Neuronal stem cell (in vitro differentiated cells): ENCODE measurements around the gene SHISA8.

Source experiments
- DNase-seq: peaks from one replicate; pipeline ENCODE4 v3.0.0-alpha.2; 2013; ENCODE audit warnings: low spot score
- H2AFZ ChIP-seq: one replicate; pipeline ENCODE4 v1.6.1; 2013; ENCODE audit warnings: mild to moderate bottlenecking, low read length, inconsistent platforms
- H2AK5ac ChIP-seq: 2 replicates; pipeline ENCODE4 v1.6.1; 2013; ENCODE audit warnings: low read depth, mild to moderate bottlenecking, inconsistent platforms, low read length, moderate library complexity, mixed read lengths
- H2BK120ac ChIP-seq: 2 replicates; pipeline ENCODE4 v1.6.1; 2013; ENCODE audit warnings: low read depth, mild to moderate bottlenecking, inconsistent platforms, low read length, moderate library complexity, mixed read lengths
- H2BK12ac ChIP-seq: one replicate; pipeline ENCODE4 v1.6.1; 2013; ENCODE audit warnings: low read length, inconsistent platforms
- H2BK15ac ChIP-seq: 2 replicates; pipeline ENCODE4 v1.6.1; 2013; ENCODE audit warnings: mild to moderate bottlenecking, low read length, inconsistent platforms, mixed read lengths
- H2BK5ac ChIP-seq: one replicate; pipeline ENCODE4 v1.6.1; 2013; ENCODE audit warnings: inconsistent platforms, mild to moderate bottlenecking, low read length, moderate library complexity
- H3K14ac ChIP-seq: one replicate; pipeline ENCODE4 v1.6.1; 2013; ENCODE audit warnings: low read length, inconsistent platforms
- H3K18ac ChIP-seq: 2 replicates; pipeline ENCODE4 v1.6.1; 2013; ENCODE audit warnings: low read length, inconsistent platforms
- H3K23ac ChIP-seq: 2 replicates; pipeline ENCODE4 v1.6.1; 2013; ENCODE audit warnings: low read depth, mild to moderate bottlenecking, mixed read lengths, low read length, inconsistent platforms; ENCODE audit not compliant: poor library complexity
- H3K27ac ChIP-seq: replicated peaks from 3 replicates; pipeline ENCODE4 v1.5.1; 2013; ENCODE audit warnings: low read length, inconsistent platforms
- H3K27me3 ChIP-seq, 3 experiments: 2 replicates each; pipeline ENCODE4 v1.6.1; 2013; ENCODE audit warnings: low read length in 3 of 3, mild to moderate bottlenecking in 2 of 3, inconsistent platforms in 1 of 3, low read depth in 1 of 3, mixed read lengths in 1 of 3, moderate library complexity in 1 of 3; ENCODE audit not compliant: control insufficient read depth in 3 of 3, insufficient read depth in 3 of 3
- H3K36me3 ChIP-seq, 2 donors: replicated peaks in 1 of 2; 2 replicates each; pipeline ENCODE4 v1.6.1; 2013; ENCODE audit warnings: low read length in 2 of 2; ENCODE audit not compliant: control insufficient read depth in 2 of 2, insufficient read depth in 2 of 2
- H3K4ac ChIP-seq: 2 replicates; pipeline ENCODE4 v1.6.1; 2013; ENCODE audit warnings: inconsistent platforms, mild to moderate bottlenecking, low read length, moderate library complexity
- H3K4me1 ChIP-seq, 2 donors: 1 replicate in 1 of 2; 2 replicates in 1 of 2; pipeline ENCODE4 v1.6.1; 2013; ENCODE audit warnings: low read length in 2 of 2, low read depth in 1 of 2; ENCODE audit not compliant: control insufficient read depth in 2 of 2, insufficient read depth in 1 of 2
- H3K4me2 ChIP-seq: one replicate; pipeline ENCODE4 v1.6.1; 2013; ENCODE audit warnings: mild to moderate bottlenecking, low read length, inconsistent platforms; ENCODE audit not compliant: insufficient read depth, poor library complexity, severe bottlenecking
- H3K4me3 ChIP-seq, 2 donors: 2 replicates each; pipeline ENCODE4 v1.5.1; 2013; ENCODE audit warnings: low read length in 2 of 2, mild to moderate bottlenecking in 2 of 2, inconsistent platforms in 1 of 2, moderate library complexity in 1 of 2
- H3K79me1 ChIP-seq: one replicate; pipeline ENCODE4 v1.6.1; 2013; ENCODE audit warnings: low read depth, mild to moderate bottlenecking, inconsistent platforms, low read length, moderate library complexity
- H3K9ac ChIP-seq: one replicate; pipeline ENCODE4 v1.6.1; 2013; ENCODE audit warnings: mild to moderate bottlenecking, low read depth, low read length, inconsistent platforms; ENCODE audit not compliant: poor library complexity
- H3K9me3 ChIP-seq, 2 donors: replicated peaks in 1 of 2; 2 replicates each; pipeline versions ENCODE3 to v1.6.1; 2013; ENCODE audit warnings: low read length in 2 of 2, mild to moderate bottlenecking in 2 of 2, inconsistent platforms in 1 of 2, low read depth in 1 of 2, mixed read lengths in 1 of 2, moderate library complexity in 1 of 2; ENCODE audit not compliant: control insufficient read depth in 2 of 2, insufficient read depth in 1 of 2
- H4K8ac ChIP-seq: one replicate; pipeline ENCODE4 v1.6.1; 2013; ENCODE audit warnings: low read depth, mild to moderate bottlenecking, inconsistent platforms, low read length, moderate library complexity
- H4K91ac ChIP-seq: one replicate; pipeline ENCODE4 v1.6.1; 2013; ENCODE audit warnings: low read length, low read depth, mild to moderate bottlenecking, inconsistent platforms; ENCODE audit not compliant: poor library complexity
- WGBS, 2 donors: extraction: QIAGEN DNeasy Blood & Tissue Kit; methylation state at CpG; one replicate each; pipeline ENCODE4 v1.1.7; 2013; ENCODE audit warnings: missing lambda C conversion rate in 2 of 2, mixed read lengths in 1 of 2; ENCODE audit not compliant: insufficient read length in 2 of 2, insufficient replicate concordance in 1 of 2; ENCODE audit errors: extremely low coverage in 2 of 2; 5-methylcytosine and 5-hydroxymethylcytosine counted together

The SHISA8 gene

DNA sequence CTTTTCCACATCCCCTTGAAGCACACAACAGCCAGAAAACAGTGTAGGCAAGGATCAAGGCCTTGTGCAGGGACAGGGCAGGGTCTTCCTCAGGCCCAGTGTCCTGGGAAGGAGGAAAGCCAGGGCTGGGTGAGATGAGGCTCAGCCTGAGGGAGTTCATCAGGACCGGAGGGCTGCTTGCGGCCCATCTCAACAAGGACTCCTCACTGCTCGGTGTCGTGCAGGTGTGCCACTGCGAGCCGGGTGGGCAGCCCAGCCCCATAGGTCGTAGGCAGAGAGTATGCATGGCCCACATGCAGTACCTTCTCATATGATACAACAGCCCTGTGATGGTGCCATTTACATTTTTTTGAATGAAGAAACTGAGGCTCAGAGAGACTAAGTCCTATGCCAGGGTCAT lies 12.9 kb downstream of the SHISA8 start:
- Histone ChIP-seq H3K4me3 (no peak overlapping the region), H2AK5ac (no peak overlapping the region), H2BK15ac (no peak overlapping the region), H3K27ac (no peak overlapping the region), H2AFZ (no peak overlapping the region), H3K27me3 (no peaks in the 10 kb centered on the region), H3K4ac (no peak overlapping the region), H3K9me3 (peaks cover 0 to 1% of the 10 kb centered on the region in 2 donors), H3K9ac (peak overlapping the region; percentile 30), H3K14ac (no peak overlapping the region), H2BK120ac (no peak overlapping the region), H3K36me3 (peaks cover 80 to 98% of the 10 kb centered on the region in 2 donors), H3K23ac (no peak overlapping the region), H2BK12ac (no peak overlapping the region), H3K4me2 (no peak overlapping the region), H3K79me1 (peaks cover 5% of the 10 kb centered on the region), H3K4me1 (no peaks in the 10 kb centered on the region), H4K8ac (peak overlapping the region; percentile 77), H4K91ac (no peak overlapping the region), H3K18ac (no peak overlapping the region), H2BK5ac (no peak overlapping the region)
- no peak for DNase-seq
- WGBS, 2 donors = no CpG with 5 or more reads among the region's 7 CpGs

DNA sequence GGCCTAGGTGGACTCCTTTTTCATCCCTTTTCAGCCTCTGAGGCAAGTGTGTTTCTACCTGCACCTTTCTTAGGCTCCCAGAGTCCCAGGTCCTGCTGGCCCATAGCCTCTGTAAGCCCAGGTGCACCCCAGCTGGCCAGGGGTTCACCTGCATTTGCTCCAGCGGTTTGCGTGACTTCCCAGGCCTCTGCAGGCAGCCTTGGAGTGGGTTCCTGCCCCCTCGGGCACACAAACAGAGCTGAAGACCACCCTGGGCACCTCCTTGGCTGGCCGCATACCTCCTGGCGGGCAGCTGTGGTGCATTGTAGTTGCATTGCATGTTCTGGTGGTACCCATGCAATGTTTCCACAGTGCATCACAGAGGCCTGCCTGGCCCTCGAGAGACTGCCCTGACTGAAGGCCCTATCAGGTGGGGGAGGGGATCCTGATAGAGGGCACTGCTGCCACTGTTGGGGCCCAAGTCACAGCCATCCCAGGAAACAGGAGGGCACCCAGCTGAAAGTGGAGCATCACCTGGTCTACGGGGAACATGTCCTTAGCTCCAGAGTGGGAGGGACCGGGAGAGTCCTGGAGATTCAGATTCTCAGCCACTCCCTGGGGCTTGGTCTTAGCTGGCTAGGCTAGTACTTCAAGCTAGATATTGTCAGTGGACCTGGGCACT lies 14.1 kb downstream of the SHISA8 start:
- Histone ChIP-seq H3K27me3 (no peaks in the 10 kb centered on the region), H3K23ac (no peak overlapping the region), H3K4me2 (no peak overlapping the region), H2BK120ac (no peak overlapping the region), H3K4me3 (peak overlapping the region in 1 of 2 donors; percentile 23), H2BK5ac (no peak overlapping the region), H3K4ac (no peak overlapping the region), H2AK5ac (no peak overlapping the region), H2BK12ac (no peak overlapping the region), H3K9me3 (peaks cover 0 to 1% of the 10 kb centered on the region in 2 donors), H4K91ac (no peak overlapping the region), H3K36me3 (peaks cover 81 to 98% of the 10 kb centered on the region in 2 donors), H3K9ac (no peak overlapping the region), H3K4me1 (no peaks in the 10 kb centered on the region), H2AFZ (no peak overlapping the region), H3K18ac (no peak overlapping the region), H2BK15ac (no peak overlapping the region), H3K14ac (no peak overlapping the region), H4K8ac (peak overlapping the region; percentile 57), H3K79me1 (peaks cover 5% of the 10 kb centered on the region), H3K27ac (no peak overlapping the region)
- WGBS, 2 donors = no CpG with 5 or more reads among the region's 8 CpGs
- DNase-seq = no peak

DNA sequence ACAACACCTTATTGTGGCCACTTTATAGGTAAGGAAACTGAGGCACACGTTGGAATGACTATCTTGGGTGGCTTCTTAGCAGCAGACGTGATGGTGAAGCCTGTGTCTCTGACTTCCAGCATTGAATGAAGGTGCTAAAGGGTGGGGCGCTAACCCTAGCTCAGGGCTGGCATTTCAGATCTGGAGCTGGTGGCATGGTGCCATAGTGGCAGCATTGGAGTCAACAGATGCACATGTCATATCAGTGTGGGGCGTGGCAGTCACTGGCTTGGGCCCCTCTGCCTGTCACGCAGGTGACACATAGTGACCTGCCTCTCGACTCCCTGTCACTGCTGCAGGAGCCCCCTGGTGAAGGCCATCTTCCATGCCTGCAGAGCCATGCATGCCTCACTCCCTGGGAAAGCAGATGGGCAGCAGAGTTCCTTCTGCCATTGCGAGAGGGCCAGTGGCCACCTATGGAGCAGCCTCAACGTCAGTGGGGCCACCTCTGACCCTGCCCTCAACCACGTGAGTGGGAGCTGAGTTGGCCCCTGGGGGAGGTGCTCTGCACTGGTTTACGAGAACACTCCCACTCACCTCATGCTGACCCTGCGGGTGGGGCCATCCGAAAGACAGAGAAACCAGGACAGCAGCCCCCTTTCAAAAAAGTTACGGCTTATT lies 14.8 kb downstream of the SHISA8 start:
- Histone ChIP-seq H3K4me2 (no peak overlapping the region), H2BK15ac (no peak overlapping the region), H2BK120ac (no peak overlapping the region), H3K18ac (peak overlapping the region; percentile 53), H2AK5ac (no peak overlapping the region), H3K27me3 (no peaks in the 10 kb centered on the region), H4K8ac (no peak overlapping the region), H3K4me1 (no peaks in the 10 kb centered on the region), H3K79me1 (peaks cover 5% of the 10 kb centered on the region), H3K23ac (peak overlapping the region; percentile 39), H3K4ac (no peak overlapping the region), H2AFZ (no peak overlapping the region), H3K4me3 (peak overlapping the region in 1 of 2 donors; percentile 65), H3K9me3 (peaks cover 0 to 1% of the 10 kb centered on the region in 2 donors), H3K36me3 (peaks cover 81 to 97% of the 10 kb centered on the region in 2 donors), H2BK12ac (no peak overlapping the region), H3K27ac (no peak overlapping the region), H3K9ac (no peak overlapping the region), H4K91ac (no peak overlapping the region), H2BK5ac (no peak overlapping the region), H3K14ac (no peak overlapping the region)
- no peak for DNase-seq
- no CpG with 5 or more reads among the region's 13 CpGs for WGBS, 2 donors

DNA sequence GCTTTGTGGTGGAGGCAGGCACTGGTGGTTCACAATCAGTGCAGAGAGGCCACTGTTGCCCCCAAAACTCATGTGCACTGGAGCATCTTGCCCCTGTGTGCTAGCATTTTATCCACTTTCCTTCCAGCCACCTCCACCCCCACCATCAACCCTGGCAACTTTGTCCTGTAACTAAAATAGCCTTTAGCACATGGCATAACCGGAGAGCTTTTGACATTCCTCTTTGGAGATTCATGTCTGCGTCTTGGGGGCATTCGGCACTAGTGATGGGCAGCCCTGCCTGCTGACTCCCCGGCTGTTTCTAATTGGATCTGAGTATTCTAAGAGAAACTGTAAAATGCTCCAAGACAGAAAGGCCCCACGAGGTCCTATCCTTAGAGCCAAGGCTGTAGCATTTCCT lies 15.8 kb downstream of the SHISA8 start:
- peaks cover 5% of the 10 kb centered on the region for H3K79me1 ChIP-seq
- no peak overlapping the region for H3K27ac ChIP-seq
- H3K4ac ChIP-seq = no peak overlapping the region
- H2BK12ac ChIP-seq = no peak overlapping the region
- H3K9ac ChIP-seq = no peak overlapping the region
- no peak overlapping the region for H3K4me2 ChIP-seq
- H2AK5ac ChIP-seq = no peak overlapping the region
- H3K4me3 ChIP-seq = no peak overlapping the region
- H4K91ac ChIP-seq = no peak overlapping the region
- no peak overlapping the region for H3K23ac ChIP-seq
- no peak overlapping the region for H2AFZ ChIP-seq
- DNase-seq = no peak
- no peak overlapping the region for H3K14ac ChIP-seq
- no peak overlapping the region for H4K8ac ChIP-seq
- H3K9me3 ChIP-seq = peaks cover 0 to 1% of the 10 kb centered on the region in 2 donors
- no peak overlapping the region for H3K18ac ChIP-seq
- no peaks in the 10 kb centered on the region for H3K4me1 ChIP-seq
- WGBS, 2 donors = no CpG with 5 or more reads among the region's 5 CpGs
- peaks cover 78 to 97% of the 10 kb centered on the region in 2 donors for H3K36me3 ChIP-seq
- H2BK5ac ChIP-seq = no peak overlapping the region
- H3K27me3 ChIP-seq = no peaks in the 10 kb centered on the region
- no peak overlapping the region for H2BK15ac ChIP-seq
- H2BK120ac ChIP-seq = no peak overlapping the region
